Nephron (organoid): ENCODE measurements around the gene FAM181A.

Experiments
- H3K27ac Mint-ChIP-seq, 3 experiments: 2 replicates each; pipeline ENCODE4 v1.8.0; 2020; ENCODE audit warnings: mixed read lengths in 3 of 3, mild to moderate bottlenecking in 2 of 3, moderate library complexity in 1 of 3
- H3K27me3 Mint-ChIP-seq: 2 replicates; pipeline ENCODE4 v1.8.0; 2021; ENCODE audit warnings: low read depth, mild to moderate bottlenecking, moderate library complexity, mixed read lengths
- H3K36me3 Mint-ChIP-seq: 2 replicates; pipeline ENCODE4 v1.8.0; 2020; ENCODE audit warnings: low read depth, mixed read lengths
- H3K4me1 Mint-ChIP-seq: 2 replicates; pipeline ENCODE4 v1.8.0; 2020; ENCODE audit warnings: mixed read lengths
- H3K4me3 Mint-ChIP-seq, 3 experiments: 2 replicates each; pipeline ENCODE4 v1.8.0; 2020; ENCODE audit warnings: mild to moderate bottlenecking in 3 of 3, mixed read lengths in 3 of 3, moderate library complexity in 2 of 3
- H3K9me3 Mint-ChIP-seq: 2 replicates; pipeline ENCODE4 v1.8.0; 2020; ENCODE audit warnings: mixed read lengths
- TF ChIP-seq, protein P1 (sequence below), 3 experiments: fragments of 200-600 bp; sonication (generic); IDR thresholded peaks; one replicate each; pipeline ENCODE4 v1.5.0; 2021; ENCODE audit warnings: antibody characterized with exemption in 3 of 3; ENCODE audit not compliant: unreplicated experiment in 3 of 3

FAM181A gene

DNA sequence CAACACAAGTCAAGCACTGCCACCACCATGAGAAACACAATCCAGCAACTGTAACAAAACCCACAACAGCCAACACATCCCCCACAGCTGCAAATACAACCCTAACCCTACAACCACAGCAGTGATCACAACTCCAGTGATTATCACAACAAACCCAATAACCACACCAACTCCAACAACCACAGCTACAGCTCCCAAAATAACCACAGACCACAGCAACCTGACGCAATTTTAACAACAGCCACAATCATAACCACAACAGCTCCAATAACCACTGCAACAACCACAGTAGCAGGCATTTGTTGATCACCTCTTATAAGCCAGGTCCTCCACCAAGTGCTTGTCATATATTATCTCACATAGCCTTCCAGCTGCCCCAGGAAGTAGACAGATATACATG, 42.2 kb upstream of the FAM181A start:
- H3K4me1 Mint-ChIP-seq, result peaks cover 10% of the 10 kb centered on the region
- no peaks in the 10 kb centered on the region for H3K36me3 Mint-ChIP-seq
- no peak overlapping the region for H3K4me3 Mint-ChIP-seq
- no peak overlapping the region for H3K27ac Mint-ChIP-seq
- H3K9me3 Mint-ChIP-seq, result peaks cover 13% of the 10 kb centered on the region
- H3K27me3 Mint-ChIP-seq, result peaks cover 13% of the 10 kb centered on the region
- TF ChIP-seq, protein P1, sequence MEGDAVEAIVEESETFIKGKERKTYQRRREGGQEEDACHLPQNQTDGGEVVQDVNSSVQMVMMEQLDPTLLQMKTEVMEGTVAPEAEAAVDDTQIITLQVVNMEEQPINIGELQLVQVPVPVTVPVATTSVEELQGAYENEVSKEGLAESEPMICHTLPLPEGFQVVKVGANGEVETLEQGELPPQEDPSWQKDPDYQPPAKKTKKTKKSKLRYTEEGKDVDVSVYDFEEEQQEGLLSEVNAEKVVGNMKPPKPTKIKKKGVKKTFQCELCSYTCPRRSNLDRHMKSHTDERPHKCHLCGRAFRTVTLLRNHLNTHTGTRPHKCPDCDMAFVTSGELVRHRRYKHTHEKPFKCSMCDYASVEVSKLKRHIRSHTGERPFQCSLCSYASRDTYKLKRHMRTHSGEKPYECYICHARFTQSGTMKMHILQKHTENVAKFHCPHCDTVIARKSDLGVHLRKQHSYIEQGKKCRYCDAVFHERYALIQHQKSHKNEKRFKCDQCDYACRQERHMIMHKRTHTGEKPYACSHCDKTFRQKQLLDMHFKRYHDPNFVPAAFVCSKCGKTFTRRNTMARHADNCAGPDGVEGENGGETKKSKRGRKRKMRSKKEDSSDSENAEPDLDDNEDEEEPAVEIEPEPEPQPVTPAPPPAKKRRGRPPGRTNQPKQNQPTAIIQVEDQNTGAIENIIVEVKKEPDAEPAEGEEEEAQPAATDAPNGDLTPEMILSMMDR (IDR thresholded peaks at IDR 0.05; ENCODE audit: unreplicated experiment in 3 of 3), result no peak

DNA sequence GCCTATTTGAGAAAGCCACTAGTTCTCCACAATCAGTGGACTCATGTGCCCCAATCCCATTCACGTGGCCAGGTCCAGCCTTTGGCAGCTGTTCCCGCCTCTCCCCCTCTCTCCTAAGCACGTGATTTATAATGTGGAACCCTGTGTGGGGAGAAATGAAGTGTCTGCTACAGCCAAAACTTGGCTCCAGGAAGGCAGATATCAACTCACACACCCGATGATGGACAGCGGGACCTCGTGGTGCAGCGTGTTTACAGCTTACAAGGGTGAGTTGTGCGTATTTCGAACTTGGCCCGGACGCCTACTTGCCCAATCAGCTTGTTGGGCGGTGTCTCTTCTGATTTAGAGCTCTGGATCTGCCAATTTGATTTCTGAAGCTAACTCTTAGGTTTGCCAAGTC, 38.1 kb upstream of the FAM181A start:
- Mint-ChIP-seq H3K27ac (no peak overlapping the region), H3K36me3 (no peaks in the 10 kb centered on the region), H3K9me3 (peaks cover 9% of the 10 kb centered on the region), H3K4me3 (no peak overlapping the region), H3K27me3 (peaks cover 26% of the 10 kb centered on the region), H3K4me1 (peaks cover 13% of the 10 kb centered on the region)
- TF ChIP-seq, protein P1 (IDR thresholded peaks at IDR 0.05; ENCODE audit: unreplicated experiment in 3 of 3), result no peak

DNA sequence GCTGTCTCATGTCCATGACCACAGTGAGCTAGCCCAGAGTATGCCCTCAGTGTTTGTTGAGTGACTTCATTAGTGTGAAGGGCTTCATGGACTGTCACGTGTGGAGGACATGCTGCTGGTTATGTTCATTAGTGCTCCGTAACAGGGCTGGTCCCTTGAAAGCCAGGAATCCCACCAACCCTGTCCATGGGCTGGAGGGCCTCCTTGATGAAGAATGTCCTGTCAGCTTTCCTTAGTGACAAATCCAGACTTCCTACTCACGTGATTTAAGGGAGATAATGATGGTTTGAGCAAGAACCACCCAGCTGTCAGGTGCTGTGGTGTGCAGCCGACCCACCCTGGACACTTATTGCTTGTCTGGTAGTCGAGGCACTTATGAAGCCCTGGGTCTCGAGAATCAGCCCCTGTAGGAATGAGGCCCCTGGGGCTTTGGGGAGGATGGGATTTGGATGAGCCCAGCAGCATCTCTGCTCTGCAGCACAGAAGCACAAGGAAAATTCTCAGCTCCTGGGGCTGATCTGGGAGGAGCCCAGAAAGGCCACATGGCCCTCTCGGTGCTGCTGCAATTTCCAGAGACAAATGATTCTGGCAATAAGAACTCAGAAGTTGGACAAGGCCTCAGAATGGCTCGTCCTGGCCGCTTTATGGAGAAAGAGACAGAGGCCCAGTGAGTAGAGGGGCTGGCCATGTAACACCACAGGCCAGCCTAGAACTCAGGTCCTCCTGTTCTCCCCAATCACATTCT, 37.2 kb upstream of the FAM181A start:
- no peak overlapping the region for H3K4me3 Mint-ChIP-seq
- H3K9me3 Mint-ChIP-seq, result peaks cover 4% of the 10 kb centered on the region
- H3K36me3 Mint-ChIP-seq, result no peaks in the 10 kb centered on the region
- peaks cover 15% of the 10 kb centered on the region for H3K4me1 Mint-ChIP-seq
- no peak overlapping the region for H3K27ac Mint-ChIP-seq
- peaks cover 23% of the 10 kb centered on the region for H3K27me3 Mint-ChIP-seq
- TF ChIP-seq, protein P1 (IDR thresholded peaks at IDR 0.05; ENCODE audit: unreplicated experiment in 3 of 3), result no peak

DNA sequence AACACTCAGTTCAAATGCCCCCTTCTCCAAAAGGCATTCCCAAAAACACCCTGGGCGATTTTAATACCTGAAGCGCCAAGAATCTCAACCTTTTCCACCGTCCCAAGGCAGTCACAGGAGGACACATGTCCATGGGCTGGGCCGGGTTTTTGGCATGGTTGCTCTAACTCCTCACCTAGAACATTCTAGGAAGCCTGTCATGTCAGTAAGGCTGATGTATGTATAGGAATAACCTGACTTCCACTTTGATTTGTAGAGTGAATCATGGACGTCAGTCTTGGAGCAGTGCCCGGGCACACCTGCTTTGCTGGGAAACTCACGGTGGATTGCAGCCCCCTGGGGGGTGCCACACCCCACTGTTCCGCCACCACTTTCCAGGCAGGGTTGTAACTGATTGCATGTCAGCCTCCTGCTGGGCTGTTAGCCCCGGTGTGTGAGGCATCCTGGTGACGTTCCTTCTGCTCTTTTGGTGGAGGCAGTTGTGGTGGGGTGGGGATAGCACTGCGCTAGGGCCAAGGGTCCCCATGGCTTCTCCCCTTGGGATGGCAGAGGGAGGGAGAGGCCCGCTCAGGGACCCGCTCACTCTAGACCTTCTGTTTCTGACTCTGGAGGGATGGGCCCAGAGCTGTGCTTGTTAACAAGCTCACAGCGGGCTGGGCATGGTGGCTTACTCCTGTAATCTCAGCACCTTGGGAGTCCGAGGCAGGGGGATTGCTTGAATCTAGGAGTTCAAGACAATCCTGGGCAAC, 35.2 kb upstream of the FAM181A start:
- no peaks in the 10 kb centered on the region for H3K9me3 Mint-ChIP-seq
- TF ChIP-seq, protein P1 (IDR thresholded peaks at IDR 0.05; ENCODE audit: unreplicated experiment in 3 of 3), result no peak

DNA sequence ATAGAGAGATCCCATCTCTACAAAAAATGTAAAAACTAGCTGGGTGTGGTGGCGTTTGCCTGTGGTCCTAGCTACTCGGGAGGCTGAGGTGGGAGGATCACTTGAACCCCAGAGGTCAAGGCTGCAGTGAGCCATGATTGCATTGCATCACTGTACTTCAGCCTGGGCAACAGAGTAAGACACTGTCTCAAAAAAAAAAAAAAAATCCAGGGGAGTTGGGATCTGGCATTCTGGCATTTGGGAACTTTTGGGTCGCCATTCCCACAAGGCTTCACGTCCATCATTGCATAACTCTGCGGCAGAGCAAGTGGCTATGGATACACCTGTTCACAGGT, 34.7 kb upstream of the FAM181A start:
- Mint-ChIP-seq H3K4me3 (no peak overlapping the region), H3K36me3 (no peaks in the 10 kb centered on the region), H3K27me3 (peaks cover 31% of the 10 kb centered on the region), H3K4me1 (peaks cover 15% of the 10 kb centered on the region), H3K9me3 (no peaks in the 10 kb centered on the region), H3K27ac (no peak overlapping the region)
- TF ChIP-seq, protein P1 (IDR thresholded peaks at IDR 0.05; ENCODE audit: unreplicated experiment in 3 of 3), result no peak

More for the DNA sequence above, 35.2 kb upstream of the FAM181A start:
- Mint-ChIP-seq H3K4me1 (peaks cover 15% of the 10 kb centered on the region), H3K36me3 (no peaks in the 10 kb centered on the region), H3K27me3 (peaks cover 28% of the 10 kb centered on the region), H3K27ac (no peak overlapping the region), H3K4me3 (no peak overlapping the region)
